Measurements from ENCODE around the gene ROBO4.

- TF ChIP-seq EZH2 (IDR thresholded peaks at IDR 0.05; ENCODE audit: low read length, unreplicated experiment) (no peak), EZH2phosphoT487 (IDR thresholded peaks at IDR 0.05; ENCODE audit: borderline replicate concordance, low read length) (no peak)
- TF ChIP-seq, protein P1, sequence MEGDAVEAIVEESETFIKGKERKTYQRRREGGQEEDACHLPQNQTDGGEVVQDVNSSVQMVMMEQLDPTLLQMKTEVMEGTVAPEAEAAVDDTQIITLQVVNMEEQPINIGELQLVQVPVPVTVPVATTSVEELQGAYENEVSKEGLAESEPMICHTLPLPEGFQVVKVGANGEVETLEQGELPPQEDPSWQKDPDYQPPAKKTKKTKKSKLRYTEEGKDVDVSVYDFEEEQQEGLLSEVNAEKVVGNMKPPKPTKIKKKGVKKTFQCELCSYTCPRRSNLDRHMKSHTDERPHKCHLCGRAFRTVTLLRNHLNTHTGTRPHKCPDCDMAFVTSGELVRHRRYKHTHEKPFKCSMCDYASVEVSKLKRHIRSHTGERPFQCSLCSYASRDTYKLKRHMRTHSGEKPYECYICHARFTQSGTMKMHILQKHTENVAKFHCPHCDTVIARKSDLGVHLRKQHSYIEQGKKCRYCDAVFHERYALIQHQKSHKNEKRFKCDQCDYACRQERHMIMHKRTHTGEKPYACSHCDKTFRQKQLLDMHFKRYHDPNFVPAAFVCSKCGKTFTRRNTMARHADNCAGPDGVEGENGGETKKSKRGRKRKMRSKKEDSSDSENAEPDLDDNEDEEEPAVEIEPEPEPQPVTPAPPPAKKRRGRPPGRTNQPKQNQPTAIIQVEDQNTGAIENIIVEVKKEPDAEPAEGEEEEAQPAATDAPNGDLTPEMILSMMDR (conservative IDR thresholded peaks at IDR 0.05; ENCODE audit: low read depth, low read length) = no peak
Measured at GRCh38 chr11:124877631-124877909, 20.1 kb downstream of the ROBO4 start.
